GM23248 (cell line): ENCODE data around the gene TPO. TPM values are rescaled to one million over a fixed set of nuclear protein-coding genes. Genes with fewer than 3 reads are reported as not detected.

Source experiments
- DNase-seq: peaks from one replicate; pipeline ENCODE4 v3.0.0-alpha.2; 2015
- H2AFZ ChIP-seq: fragments of 200-600 bp; sonication (generic); 2 replicates; pipeline ENCODE4 v1.6.1; 2016; ENCODE audit warnings: antibody characterized with exemption
- H3F3A ChIP-seq: fragments of 200-600 bp; sonication (generic); 2 replicates; pipeline ENCODE4 v1.6.1; 2016; ENCODE audit warnings: mild to moderate bottlenecking, antibody characterized with exemption, mixed run types; ENCODE audit not compliant: insufficient read depth
- H3K27ac ChIP-seq: fragments of 200-600 bp; sonication (generic); 2 replicates; pipeline ENCODE4 v1.5.1; 2016; ENCODE audit warnings: mild to moderate bottlenecking
- H3K27me3 ChIP-seq: fragments of 200-600 bp; sonication (generic); replicated peaks from 2 replicates; pipeline ENCODE4 v1.6.1; 2016; ENCODE audit warnings: mild to moderate bottlenecking; ENCODE audit not compliant: insufficient read depth
- H3K36me3 ChIP-seq: fragments of 200-600 bp; sonication (generic); 2 replicates; pipeline ENCODE4 v1.6.1; 2016; ENCODE audit warnings: low read depth, mild to moderate bottlenecking
- H3K4me1 ChIP-seq: fragments of 200-600 bp; sonication (generic); 2 replicates; pipeline ENCODE4 v1.6.1; 2016; ENCODE audit warnings: mild to moderate bottlenecking; ENCODE audit not compliant: insufficient read depth
- H3K4me2 ChIP-seq: fragments of 200-600 bp; sonication (generic); one replicate; pipeline ENCODE4 v1.6.1; 2016; ENCODE audit warnings: mild to moderate bottlenecking; ENCODE audit not compliant: unreplicated experiment
- H3K4me3 ChIP-seq: fragments of 200-600 bp; sonication (generic); 2 replicates; pipeline ENCODE4 v1.5.1; 2016; ENCODE audit warnings: mild to moderate bottlenecking
- H3K79me2 ChIP-seq: fragments of 200-600 bp; sonication (generic); 2 replicates; pipeline ENCODE4 v1.6.1; 2016; ENCODE audit warnings: mild to moderate bottlenecking; ENCODE audit not compliant: insufficient read depth
- H3K9ac ChIP-seq: fragments of 200-600 bp; sonication (generic); 2 replicates; pipeline ENCODE4 v1.6.1; 2016; ENCODE audit warnings: mild to moderate bottlenecking
- H3K9me2 ChIP-seq: fragments of 200-600 bp; sonication (generic); 2 replicates; pipeline ENCODE4 v1.6.1; 2016; ENCODE audit warnings: mixed run types, mild to moderate bottlenecking, moderate library complexity; ENCODE audit not compliant: insufficient read depth
- H3K9me3 ChIP-seq: fragments of 200-600 bp; sonication (generic); one replicate; pipeline ENCODE4 v1.6.1; 2017; ENCODE audit warnings: low read depth
- H4K20me1 ChIP-seq: fragments of 200-600 bp; sonication (generic); 2 replicates; pipeline ENCODE4 v1.6.0; 2016; ENCODE audit not compliant: insufficient read depth
- EZH2 ChIP-seq: fragments of 200-600 bp; sonication (generic); IDR thresholded peaks from 2 replicates; pipeline ENCODE4 v1.6.1; 2018; ENCODE audit warnings: antibody characterized with exemption, mild to moderate bottlenecking; ENCODE audit not compliant: insufficient read depth, poor library complexity, severe bottlenecking
- EZH2phosphoT487 ChIP-seq: fragments of 200-600 bp; sonication (generic); IDR thresholded peaks from 2 replicates; pipeline ENCODE4 v1.6.1; 2018; ENCODE audit warnings: antibody characterized with exemption, moderate library complexity, mild to moderate bottlenecking, low read depth; ENCODE audit not compliant: insufficient read depth
- WGBS, 2 experiments: methylation state at CpG; one replicate each; pipeline ENCODE4 v1.1.6; 2015 to 2017; ENCODE audit warnings: low lambda C conversion rate in 2 of 2, low coverage in 1 of 2; ENCODE audit errors: missing lambda C conversion rate in 2 of 2; 5-methylcytosine and 5-hydroxymethylcytosine counted together
- in situ Hi-C: fragments of 300-500 bp; cut with MboI; formaldehyde crosslinking; loops from 2 replicates; pipeline ENCODE4 v1.15.0; 2020
- polyA plus RNA-seq: library from polyadenylated mRNA; unstranded; fragments of >200 nt; fragmentation: Nextera tagmentation; extraction: Ambion mirVana; gene quantifications from 2 replicates; pipeline ENCODE4 v1.2.1, GENCODE V29; 2016
- total RNA-seq: library from RNA; depleted of rRNA; stranded (reverse); fragments of >200 nt; shearing (Covaris generic); gene quantifications from 2 replicates; pipeline ENCODE4 v1.2.3, GENCODE V29; 2014

Gene TPO
- total and polyA plus RNA-seq, 2 experiments from 2014 or later: not detected

- H3K27me3 ChIP-seq: no peaks in the 10 kb centered on the region
- in situ Hi-C loops: no loop called here
- no peak overlapping the region for H3K9ac ChIP-seq
- H2AFZ ChIP-seq: no peak overlapping the region
- no peaks in the 10 kb centered on the region for H3K9me2 ChIP-seq
- H3K27ac ChIP-seq: no peak overlapping the region
- H3K9me3 ChIP-seq: no peaks in the 10 kb centered on the region
- TF ChIP-seq EZH2 (no peak), EZH2phosphoT487 (no peak)
- whole genome bisulfite sequencing, 2 experiments: 29 to 31% methylated on average over 8 of the region's 8 CpGs
- H3K79me2 ChIP-seq: no peaks in the 10 kb centered on the region
- no peaks in the 10 kb centered on the region for H3F3A ChIP-seq
- DNase-seq: no peak
- H3K36me3 ChIP-seq: no peaks in the 10 kb centered on the region
- no peaks in the 10 kb centered on the region for H4K20me1 ChIP-seq
- no peak overlapping the region for H3K4me2 ChIP-seq
- no peak overlapping the region for H3K4me3 ChIP-seq
- no peaks in the 10 kb centered on the region for H3K4me1 ChIP-seq
These were observed 12.1 kb upstream of the TPO start for GRCh38 chr2:1400943-1401735.

GRCh38 chr2:1402064-1402463 is 11.2 kb upstream of the TPO start:
- WGBS, 2 experiments: 37 to 39% methylated on average over 9 of the region's 9 CpGs
- DNase-seq: no peak
- Histone ChIP-seq H3K27ac (no peak overlapping the region), H2AFZ (no peak overlapping the region), H3K79me2 (no peaks in the 10 kb centered on the region), H3K4me2 (no peak overlapping the region), H3K36me3 (no peaks in the 10 kb centered on the region), H3K4me1 (no peaks in the 10 kb centered on the region), H3K4me3 (no peak overlapping the region), H4K20me1 (no peaks in the 10 kb centered on the region), H3K9me2 (no peaks in the 10 kb centered on the region), H3K9me3 (no peaks in the 10 kb centered on the region), H3K9ac (no peak overlapping the region), H3K27me3 (no peaks in the 10 kb centered on the region), H3F3A (no peaks in the 10 kb centered on the region)
- in situ Hi-C loops: no loop called here
- TF ChIP-seq EZH2: no peak
- no peak for TF ChIP-seq EZH2phosphoT487

GRCh38 chr2:1403565-1403964 is 9.7 kb upstream of the TPO start:
- in situ Hi-C loops: no loop called here
- TF ChIP-seq EZH2: no peak
- TF ChIP-seq EZH2phosphoT487: no peak
- H3K36me3 ChIP-seq: no peaks in the 10 kb centered on the region
- no peaks in the 10 kb centered on the region for H3K9me3 ChIP-seq
- no peaks in the 10 kb centered on the region for H3K27me3 ChIP-seq
- 33 to 37% methylated on average over 12 of the region's 12 CpGs for WGBS, 2 experiments
- H3K79me2 ChIP-seq: no peaks in the 10 kb centered on the region
- no peak for DNase-seq
- no peaks in the 10 kb centered on the region for H3K4me1 ChIP-seq
- no peaks in the 10 kb centered on the region for H4K20me1 ChIP-seq
- H3K4me2 ChIP-seq: no peak overlapping the region
- no peak overlapping the region for H3K9ac ChIP-seq
- no peak overlapping the region for H3K4me3 ChIP-seq
- H3K27ac ChIP-seq: no peak overlapping the region
- H3K9me2 ChIP-seq: no peaks in the 10 kb centered on the region
- no peak overlapping the region for H2AFZ ChIP-seq
- H3F3A ChIP-seq: no peaks in the 10 kb centered on the region

GRCh38 chr2:1405124-1405523 is 8.1 kb upstream of the TPO start:
- Histone ChIP-seq H3K4me3 (no peak overlapping the region), H3K79me2 (no peaks in the 10 kb centered on the region), H3K9ac (no peak overlapping the region), H3K9me2 (no peaks in the 10 kb centered on the region), H4K20me1 (no peaks in the 10 kb centered on the region), H3F3A (no peaks in the 10 kb centered on the region), H2AFZ (no peak overlapping the region), H3K9me3 (no peaks in the 10 kb centered on the region), H3K27ac (no peak overlapping the region), H3K27me3 (no peaks in the 10 kb centered on the region), H3K4me2 (no peak overlapping the region), H3K4me1 (no peaks in the 10 kb centered on the region), H3K36me3 (no peaks in the 10 kb centered on the region)
- no peak for DNase-seq
- TF ChIP-seq EZH2phosphoT487: no peak
- no peak for TF ChIP-seq EZH2
- in situ Hi-C loops: no loop called here
- WGBS, 2 experiments: 9 to 10% methylated on average over 1 of the region's 1 CpG

GRCh38 chr2:1405967-1406366 is 7.3 kb upstream of the TPO start:
- in situ Hi-C loops: no loop called here
- Histone ChIP-seq H3K4me2 (no peak overlapping the region), H3K27ac (no peak overlapping the region), H3K9me3 (no peaks in the 10 kb centered on the region), H3K27me3 (no peaks in the 10 kb centered on the region), H3K4me3 (no peak overlapping the region), H2AFZ (no peak overlapping the region), H4K20me1 (no peaks in the 10 kb centered on the region), H3K4me1 (no peaks in the 10 kb centered on the region), H3K36me3 (no peaks in the 10 kb centered on the region), H3K9ac (no peak overlapping the region), H3F3A (no peaks in the 10 kb centered on the region), H3K9me2 (no peaks in the 10 kb centered on the region), H3K79me2 (no peaks in the 10 kb centered on the region)
- WGBS, 2 experiments: 9 to 21% methylated on average over 3 of the region's 3 CpGs
- TF ChIP-seq EZH2 (no peak), EZH2phosphoT487 (no peak)
- DNase-seq: no peak
